Right cardiac atrium (tissue), 5 donors: ENCODE measurements around the gene MICAL2. TPM values are rescaled to one million over a fixed set of nuclear protein-coding genes. Genes with fewer than 3 reads are reported as not detected.
A peak's percentile ranks its signal among the peaks of the same experiment; 100 is the strongest.

Experiments
- ATAC-seq, 2 donors: fragments of 200-7000 bp; cut with Tn5 transposase; one replicate each; pipeline versions ENCODE4 v1.8.0 to v1.9.1; 2020; ENCODE audit warnings: moderate library complexity in 2 of 2, mild to moderate bottlenecking in 1 of 2
- DNase-seq, 3 donors: peaks; one replicate each; pipeline ENCODE4 v3.0.0-alpha.2; 2020
- H3K27ac ChIP-seq: one replicate; pipeline ENCODE4 v1.5.1; 2013; ENCODE audit warnings: mild to moderate bottlenecking, low read length, control low read depth, moderate library complexity
- H3K27me3 ChIP-seq: one replicate; pipeline ENCODE4 v1.6.1; 2013; ENCODE audit not compliant: control insufficient read depth, insufficient read depth
- H3K4me1 ChIP-seq: one replicate; pipeline ENCODE4 v1.6.1; 2013; ENCODE audit warnings: low read length; ENCODE audit not compliant: control insufficient read depth, insufficient read depth
- H3K4me3 ChIP-seq: one replicate; pipeline ENCODE4 v1.5.1; 2013; ENCODE audit warnings: low read length, control low read depth
- H3K9me3 ChIP-seq: one replicate; pipeline ENCODE4 v1.6.1; 2013; ENCODE audit warnings: low read length; ENCODE audit not compliant: control insufficient read depth
- WGBS: extraction: QIAGEN DNeasy Blood & Tissue Kit; methylation state at CpG from one replicate; pipeline ENCODE4 v1.1.7; 2013; 5-methylcytosine and 5-hydroxymethylcytosine counted together
- intact Hi-C, 4 donors: fragments of 100-400 bp; cut with DNase I; formaldehyde crosslinking; loops; one replicate each; pipeline versions ENCODE4 v1.11.0 to v1.14.0; 2022 to 2023
- polyA plus RNA-seq: library from polyadenylated mRNA; stranded (reverse); fragments of 200-250 nt; gene quantifications from one replicate; pipeline ENCODE4 v1.2.3, GENCODE V29; 2013
- total RNA-seq, 4 donors: library from RNA; stranded (reverse); fragmentation: NEBNext Ultra II Directional; extraction: Animal tissue kit (Norgen Biotek cat#: 25700); gene quantifications; one replicate each; pipeline ENCODE4 v1.2.1, GENCODE V29; 2021
- donor health status: healthy with polysubstance abuse.
- donor health status: DM: no; HTN: yes; CAD: no.
- donor health status: DM: no; HTN: no; CAD: no.
- donor health status: DM: no; HTN: yes; CAD: no; lungs with severe emphysema.
- donor health status: DM: yes; HTN: yes; CAD: no.

MICAL2 gene
- total and polyA plus RNA-seq, 5 donors, result 62.9 to 115 (median 92.3) TPM

DNA sequence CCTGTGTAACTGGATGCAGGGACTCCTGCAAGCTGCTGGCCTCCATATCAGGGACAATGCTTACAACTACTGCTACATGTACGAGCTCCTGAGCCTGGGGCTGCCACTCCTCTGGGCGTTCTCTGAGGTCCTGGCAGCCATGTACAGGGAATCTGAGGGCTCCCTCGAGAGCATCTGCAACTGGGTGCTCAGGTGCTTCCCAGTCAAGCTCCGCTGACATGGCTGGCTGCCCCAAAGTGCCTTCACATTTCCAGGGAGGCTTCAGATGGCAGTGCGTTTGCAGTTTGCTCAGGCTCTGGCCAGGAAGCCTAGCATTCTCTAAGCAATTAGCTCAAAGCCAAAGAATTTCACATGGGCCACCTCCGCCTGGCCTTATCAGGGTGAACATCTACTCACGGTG lies 149.6 kb downstream of the MICAL2 start:
- Histone ChIP-seq H3K27ac (no peak overlapping the region), H3K9me3 (no peaks in the 10 kb centered on the region), H3K27me3 (no peaks in the 10 kb centered on the region), H3K4me1 (peaks cover 17% of the 10 kb centered on the region), H3K4me3 (no peak overlapping the region)
- ATAC-seq (no peak), DNase-seq (no peak)
- intact Hi-C loops, result no loop called here
- WGBS, result 79% methylated on average over 7 of the region's 7 CpGs

GRCh38 chr11:12260731-12261521 lies 150.5 kb downstream of the MICAL2 start:
- DNase-seq (no peak), ATAC-seq (peak in 1 of 2 donors; percentile 11)
- H3K27ac ChIP-seq, result peak overlapping the region; percentile 57
- 82% methylated on average over 8 of the region's 8 CpGs for WGBS
- intact Hi-C loops, result no loop called here
- no peak overlapping the region for H3K4me3 ChIP-seq
- no peaks in the 10 kb centered on the region for H3K27me3 ChIP-seq
- H3K4me1 ChIP-seq, result peaks cover 17% of the 10 kb centered on the region
- H3K9me3 ChIP-seq, result no peaks in the 10 kb centered on the region

- Histone ChIP-seq H3K27me3 (no peaks in the 10 kb centered on the region), H3K9me3 (no peaks in the 10 kb centered on the region), H3K4me1 (peaks cover 17% of the 10 kb centered on the region), H3K4me3 (no peak overlapping the region), H3K27ac (peak overlapping the region; percentile 57)
- no peak for DNase-seq
- WGBS, result 70% methylated on average over 5 of the region's 5 CpGs
- intact Hi-C loops, result no loop called here
- ATAC-seq, result peak in 1 of 2 donors; percentile 6
Observed at GRCh38 chr11:12261551-12261950, 151.2 kb downstream of the MICAL2 start.

- WGBS, result 48% methylated on average over 11 of the region's 11 CpGs
- peak; percentile 70 to 74 for ATAC-seq
- H3K4me3 ChIP-seq, result no peak overlapping the region
- intact Hi-C loops, result no loop called here
- DNase-seq, result no peak
- H3K9me3 ChIP-seq, result no peaks in the 10 kb centered on the region
- no peaks in the 10 kb centered on the region for H3K27me3 ChIP-seq
- peak overlapping the region; percentile 59 for H3K27ac ChIP-seq
- peaks cover 17% of the 10 kb centered on the region for H3K4me1 ChIP-seq
Observed at GRCh38 chr11:12263141-12263693, 152.8 kb downstream of the MICAL2 start.

DNA sequence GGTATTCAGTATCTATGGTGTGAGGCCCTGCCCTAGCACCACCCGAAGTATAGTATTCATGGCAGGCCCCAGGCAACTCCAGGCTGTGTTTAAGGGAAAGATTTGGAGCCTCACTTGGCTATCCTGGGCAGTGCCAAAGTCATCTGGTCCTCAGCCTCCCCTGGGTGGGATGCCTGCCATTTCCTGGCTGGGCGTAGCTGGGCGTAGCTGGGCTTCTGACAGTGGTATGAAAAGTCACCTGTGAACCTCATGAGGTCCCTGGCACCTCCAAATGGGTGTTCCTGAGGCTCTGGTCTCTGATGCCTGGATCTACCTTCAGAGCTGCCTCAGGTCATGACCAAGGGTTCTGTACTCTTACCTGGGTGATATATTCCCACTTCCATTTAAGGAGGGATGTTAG lies 154.0 kb downstream of the MICAL2 start:
- DNase-seq (no peak), ATAC-seq (no peak)
- Histone ChIP-seq H3K9me3 (no peaks in the 10 kb centered on the region), H3K27ac (no peak overlapping the region), H3K4me1 (peaks cover 17% of the 10 kb centered on the region), H3K4me3 (no peak overlapping the region), H3K27me3 (no peaks in the 10 kb centered on the region)
- intact Hi-C loops, result no loop called here
- 79% methylated on average over 3 of the region's 3 CpGs for WGBS

GRCh38 chr11:12266132-12266531 lies 155.7 kb downstream of the MICAL2 start:
- WGBS, result 68% methylated on average over 1 of the region's 1 CpG
- peaks cover 13% of the 10 kb centered on the region for H3K4me1 ChIP-seq
- H3K4me3 ChIP-seq, result no peak overlapping the region
- no peak overlapping the region for H3K27ac ChIP-seq
- no peaks in the 10 kb centered on the region for H3K27me3 ChIP-seq
- DNase-seq, result no peak
- ATAC-seq, result no peak
- no peaks in the 10 kb centered on the region for H3K9me3 ChIP-seq
- intact Hi-C loops, result no loop called here

DNA sequence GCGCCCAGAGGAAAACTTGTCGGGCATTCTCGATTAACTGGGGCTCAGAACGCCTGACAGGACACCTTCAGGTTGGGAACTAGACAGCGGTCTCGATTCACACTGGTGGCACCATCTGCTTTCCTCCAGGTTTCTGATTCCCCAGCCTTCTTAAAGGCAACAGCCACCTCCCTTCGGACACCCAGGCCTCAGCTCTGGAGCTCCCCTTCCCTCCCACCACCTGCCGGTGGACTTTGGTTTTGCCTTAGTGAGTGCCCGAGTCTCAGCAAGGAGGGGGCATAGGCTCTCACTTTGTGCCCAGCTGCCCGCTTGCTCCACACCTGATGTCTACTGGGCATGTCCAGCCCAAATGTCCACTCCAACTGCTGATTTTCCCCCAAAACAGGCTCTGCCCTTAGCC lies 156.6 kb downstream of the MICAL2 start:
- 93% methylated on average over 10 of the region's 10 CpGs for WGBS
- Histone ChIP-seq H3K9me3 (no peaks in the 10 kb centered on the region), H3K4me3 (no peak overlapping the region), H3K4me1 (peaks cover 5% of the 10 kb centered on the region), H3K27ac (no peak overlapping the region), H3K27me3 (no peaks in the 10 kb centered on the region)
- intact Hi-C loops, result no loop called here
- ATAC-seq, result no peak
- DNase-seq, result no peak

DNA sequence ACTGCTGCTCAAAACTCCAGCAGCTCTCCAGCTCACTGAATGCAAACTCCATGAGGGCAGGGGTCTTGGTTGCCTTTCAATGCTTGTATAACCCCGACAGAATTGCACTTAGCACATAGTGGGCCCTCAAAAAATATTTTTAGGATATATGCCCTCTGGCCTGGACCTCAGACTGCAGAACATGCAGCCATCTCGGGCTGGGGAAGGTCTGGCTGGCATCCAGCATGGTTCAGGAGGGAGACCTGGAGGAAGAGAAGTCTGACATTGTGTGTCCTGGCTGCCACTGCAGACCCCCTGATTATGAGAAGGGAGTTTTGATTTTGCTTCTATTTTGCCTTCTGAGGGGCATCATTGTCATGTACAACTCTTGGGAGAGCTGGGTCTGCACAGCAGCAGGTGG lies 157.5 kb downstream of the MICAL2 start:
- 80% methylated on average over 2 of the region's 2 CpGs for WGBS

DNA sequence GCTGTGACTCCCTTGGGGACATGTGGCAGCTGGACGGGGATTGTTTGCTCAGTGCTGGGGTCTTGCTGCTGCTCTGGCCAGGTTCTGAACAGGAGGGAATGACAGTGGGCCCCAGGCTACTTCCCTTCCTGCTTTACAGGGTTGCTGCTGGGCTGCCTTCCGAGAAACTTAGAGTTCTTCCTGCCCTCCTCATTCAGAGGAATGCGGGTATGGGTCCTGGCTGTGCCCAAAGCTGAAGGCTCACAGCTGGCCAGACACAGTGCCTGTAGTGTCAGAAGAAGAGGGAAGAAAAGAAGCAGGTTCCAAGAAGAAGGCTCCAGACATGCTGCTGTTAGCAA lies 158.7 kb downstream of the MICAL2 start:
- H3K27me3 ChIP-seq, result no peaks in the 10 kb centered on the region
- intact Hi-C loops, result no loop called here
- H3K4me1 ChIP-seq, result peaks cover 5% of the 10 kb centered on the region
- WGBS, result 31% methylated on average over 3 of the region's 3 CpGs
- ATAC-seq (peak; percentile 67 to 73), DNase-seq (peak in 2 of 3 donors; percentile 53 to 67)
- H3K4me3 ChIP-seq, result no peak overlapping the region
- H3K27ac ChIP-seq, result peak overlapping the region; percentile 58
- no peaks in the 10 kb centered on the region for H3K9me3 ChIP-seq

More for the DNA sequence above, 157.5 kb downstream of the MICAL2 start:
- H3K4me1 ChIP-seq, result peaks cover 5% of the 10 kb centered on the region
- H3K27ac ChIP-seq, result no peak overlapping the region
- no peaks in the 10 kb centered on the region for H3K9me3 ChIP-seq
- no peaks in the 10 kb centered on the region for H3K27me3 ChIP-seq
- intact Hi-C loops, result no loop called here
- no peak overlapping the region for H3K4me3 ChIP-seq
- no peak for ATAC-seq
- no peak for DNase-seq

GRCh38 chr11:12269446-12270214 lies 159.2 kb downstream of the MICAL2 start:
- no peak overlapping the region for H3K4me3 ChIP-seq
- no peaks in the 10 kb centered on the region for H3K9me3 ChIP-seq
- no peaks in the 10 kb centered on the region for H3K27me3 ChIP-seq
- H3K4me1 ChIP-seq, result peaks cover 5% of the 10 kb centered on the region
- peak overlapping the region; percentile 58 for H3K27ac ChIP-seq
- intact Hi-C loops, result no loop called here
- WGBS, result 58% methylated on average over 12 of the region's 12 CpGs
- ATAC-seq (peak; percentile 22), DNase-seq (peak in 1 of 3 donors; percentile 73)

DNA sequence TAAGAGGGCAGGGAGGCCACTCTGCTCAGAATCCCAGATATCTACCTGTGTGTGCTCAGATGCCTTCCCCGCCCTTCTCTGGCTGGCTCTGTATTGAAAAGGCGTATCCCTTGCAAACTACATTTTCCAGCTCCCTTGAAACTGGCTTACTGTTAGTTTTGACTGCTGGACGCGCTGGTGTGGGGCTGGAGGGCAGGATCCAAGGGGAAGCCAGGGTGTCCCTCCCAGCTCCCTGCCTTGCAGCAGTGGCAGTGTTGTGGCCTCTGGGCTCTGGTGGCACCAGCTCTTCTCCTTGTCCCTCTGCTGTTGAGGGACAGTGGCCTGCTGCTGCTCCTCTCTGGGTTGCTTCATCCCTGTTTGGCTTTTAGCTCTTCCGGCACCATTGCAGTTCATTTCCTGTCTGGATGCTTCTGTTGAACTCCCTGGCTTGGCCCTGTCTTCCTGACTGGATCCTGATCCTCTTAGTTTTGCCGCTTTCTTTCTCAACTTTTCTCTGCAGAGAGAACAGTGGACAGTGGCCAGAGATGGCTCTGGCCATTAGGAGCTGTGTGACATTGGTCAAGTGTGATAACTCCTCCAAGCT lies 159.9 kb downstream of the MICAL2 start:
- Histone ChIP-seq H3K9me3 (no peaks in the 10 kb centered on the region), H3K4me1 (peaks cover 5% of the 10 kb centered on the region), H3K27ac (no peak overlapping the region), H3K27me3 (no peaks in the 10 kb centered on the region), H3K4me3 (no peak overlapping the region)
- intact Hi-C loops, result no loop called here
- ATAC-seq, result peak; percentile 2 to 77
- 62% methylated on average over 6 of the region's 6 CpGs for WGBS
- DNase-seq, result no peak
